ENCODE measurements around the gene IARS1. TPM values are rescaled to one million over a fixed set of nuclear protein-coding genes. Genes with fewer than 3 reads are reported as not detected.

Gene IARS1
- total and polyA plus RNA-seq, 2 donors (not counting 3 experiments of a cell fraction or from before 2014, with no cell fraction given): 32.8 to 132 TPM

GRCh38 chr9:92328225-92328624, 34.7 kb upstream of the IARS1 start:
- H3K4me2 ChIP-seq (ENCODE audit: insufficient read depth, low read length): no peak overlapping the region
- intact Hi-C loops (cut with micrococcal nuclease): loop anchor here (1.0 to 10.0 kb wide), 3 partner anchors 306 to 464 kb away; partner anchors contain the start of gene BICD2
- ChIA-PET POLR2A (no interaction called here), CTCF (interaction anchor here (0.7 to 2.2 kb wide), 23 partner anchors 8 to 974 kb away, joined by 3 to 37 read pairs (median 4); no protein-coding TSS in a partner anchor)
- peaks cover 13% of the 10 kb centered on the region for H3K4me1 ChIP-seq (ENCODE audit: control insufficient read depth, extremely low read depth, insufficient read depth, low read length)
- H3K27ac ChIP-seq (ENCODE audit: insufficient read depth, low read depth, low read length): no peak overlapping the region
- no peak overlapping the region for H2AFZ ChIP-seq (ENCODE audit: low read depth, low read length)
- H3K9me3 ChIP-seq (replicated peaks; ENCODE audit: control insufficient read depth, insufficient read depth, low read length): no peaks in the 10 kb centered on the region
- no TSS peak for BruUV-seq (replicated peaks)
- no peak for TF ChIP-seq MAX (IDR thresholded peaks at IDR 0.05; ENCODE audit: insufficient read depth, insufficient read length)
- TF ChIP-seq CTCF (IDR thresholded peaks at IDR 0.05; ENCODE audit: extremely low read depth in 1 of 2, insufficient read depth in 1 of 2, low read depth in 1 of 2, low read length in 2 of 2): peak in 1 of 2 donors; percentile 19
- H4K20me1 ChIP-seq (replicated peaks; ENCODE audit: control insufficient read depth, extremely low read depth, insufficient read depth, low read length): no peaks in the 10 kb centered on the region
- H3K36me3 ChIP-seq (ENCODE audit: control insufficient read depth in 2 of 2, extremely low read depth in 1 of 2, insufficient read depth in 2 of 2, low read length in 2 of 2): no peaks in the 10 kb centered on the region
- H3K9ac ChIP-seq (replicated peaks; ENCODE audit: extremely low read depth, insufficient read depth, low read length): no peak overlapping the region
- FAIRE-seq (no peak), DNase-seq (ENCODE audit: low read depth, low spot score) (peak; percentile 43)
- H3K79me2 ChIP-seq (ENCODE audit: control insufficient read depth, insufficient read depth, low read length): peaks cover 13% of the 10 kb centered on the region
- dilution Hi-C loops (cut with MboI; ENCODE audit: extremely low pct_ligation_motif_present, low sequenced_read_pairs): no loop called here
- no peaks in the 10 kb centered on the region for H3K9me1 ChIP-seq (replicated peaks; ENCODE audit: control insufficient read depth, extremely low read depth, insufficient read depth, low read length)
- H3K27me3 ChIP-seq (ENCODE audit: control insufficient read depth in 2 of 2, insufficient read depth in 2 of 2, low read length in 2 of 2): no peaks in the 10 kb centered on the region
- H3K4me3 ChIP-seq (replicated peaks in 1 of 3; ENCODE audit: insufficient read depth in 1 of 3, low read depth in 1 of 3, low read length in 3 of 3): no peak overlapping the region

- H3K9ac ChIP-seq (replicated peaks; ENCODE audit: extremely low read depth, insufficient read depth, low read length): no peak overlapping the region
- ChIA-PET CTCF (interaction anchor here (1.0 to 3.2 kb wide), 4 partner anchors 112 to 463 kb away, joined by 3 to 37 read pairs (median 13); no protein-coding TSS in a partner anchor), POLR2A (no interaction called here)
- H3K4me1 ChIP-seq (ENCODE audit: control insufficient read depth, extremely low read depth, insufficient read depth, low read length): peaks cover 13% of the 10 kb centered on the region
- TF ChIP-seq JUN (IDR thresholded peaks at IDR 0.05; ENCODE audit: borderline replicate concordance, insufficient read depth, insufficient read length, low read depth) (no peak), MYC (IDR thresholded peaks at IDR 0.05; ENCODE audit: low read depth, low read length) (no peak), MAX (IDR thresholded peaks at IDR 0.05; ENCODE audit: insufficient read depth, insufficient read length) (no peak), GATA2 (IDR thresholded peaks at IDR 0.05; ENCODE audit: insufficient read depth, insufficient read length, low read depth, low read length) (no peak), POLR2AphosphoS5 (IDR thresholded peaks at IDR 0.05; ENCODE audit: insufficient read depth, low read depth, low read length) (no peak), CTCF (IDR thresholded peaks at IDR 0.05; ENCODE audit: extremely low read depth in 1 of 2, insufficient read depth in 1 of 2, low read depth in 1 of 2, low read length in 2 of 2) (no peak), FOS (IDR thresholded peaks at IDR 0.05; ENCODE audit: borderline replicate concordance, insufficient read depth, low read length) (no peak), POLR2A (IDR thresholded peaks at IDR 0.05; ENCODE audit: low read depth, low read length) (no peak), EZH2 (IDR thresholded peaks at IDR 0.05; ENCODE audit: borderline replicate concordance, low read depth, low read length, severe bottlenecking) (no peak)
- BruUV-seq (replicated peaks): no TSS peak
- peaks cover 2 to 7% of the 10 kb centered on the region in 2 experiments for H3K36me3 ChIP-seq (ENCODE audit: control insufficient read depth in 2 of 2, extremely low read depth in 1 of 2, insufficient read depth in 2 of 2, low read length in 2 of 2)
- FAIRE-seq (no peak), DNase-seq (ENCODE audit: low read depth, low spot score) (no peak)
- no peak overlapping the region for H2AFZ ChIP-seq (ENCODE audit: low read depth, low read length)
- H3K9me1 ChIP-seq (replicated peaks; ENCODE audit: control insufficient read depth, extremely low read depth, insufficient read depth, low read length): no peaks in the 10 kb centered on the region
- H3K9me3 ChIP-seq (replicated peaks; ENCODE audit: control insufficient read depth, insufficient read depth, low read length): no peaks in the 10 kb centered on the region
- no peak overlapping the region for H3K27ac ChIP-seq (ENCODE audit: insufficient read depth, low read depth, low read length)
- peaks cover 13% of the 10 kb centered on the region for H3K79me2 ChIP-seq (ENCODE audit: control insufficient read depth, insufficient read depth, low read length)
- dilution Hi-C loops (cut with MboI; ENCODE audit: extremely low pct_ligation_motif_present, low sequenced_read_pairs) (no loop called here), intact Hi-C loops (cut with micrococcal nuclease) (loop anchor here (5.0 to 10.0 kb wide), 2 partner anchors 437 to 465 kb away; partner anchors contain the start of gene BICD2)
- H3K27me3 ChIP-seq (ENCODE audit: control insufficient read depth in 2 of 2, insufficient read depth in 2 of 2, low read length in 2 of 2): no peaks in the 10 kb centered on the region
- no peak overlapping the region for H3K4me3 ChIP-seq (replicated peaks in 1 of 3; ENCODE audit: insufficient read depth in 1 of 3, low read depth in 1 of 3, low read length in 3 of 3)
- H4K20me1 ChIP-seq (replicated peaks; ENCODE audit: control insufficient read depth, extremely low read depth, insufficient read depth, low read length): no peaks in the 10 kb centered on the region
- H3K4me2 ChIP-seq (ENCODE audit: insufficient read depth, low read length): no peak overlapping the region
Measured at GRCh38 chr9:92327283-92327850, 33.9 kb upstream of the IARS1 start.
